GM12878 (cell line): ENCODE results near the gene LDLRAD4. TPM values are rescaled to one million over a fixed set of nuclear protein-coding genes. Genes with fewer than 3 reads are reported as not detected.

Experiments
- ATAC-seq: fragments of 200-7000 bp; cut with Tn5 transposase; 3 replicates; pipeline ENCODE4 v1.9.1; 2020; ENCODE audit warnings: mild to moderate bottlenecking, moderate library complexity
- BruUV-seq: library from RNA; stranded (reverse); fragments of 400-500 nt; replicated peaks from 2 replicates; lab custom pipeline; 2021; lab: Mats Ljungman, UMichigan
- CTCF ChIA-PET: fragments of 300-600 bp; sonication (Branson Sonifier 250); formaldehyde crosslinking; extraction: SDS; loops from one replicate; lab custom pipeline; 2021; ENCODE audit warnings: inconsistent platforms; lab: Yijun Ruan, JAX
- POLR2A ChIA-PET: fragments of 350-600 bp; formaldehyde crosslinking; extraction: SDS; loops from one replicate; lab custom pipeline; 2021; ENCODE audit warnings: inconsistent platforms; lab: Charles Lee
- RAD21 ChIA-PET: fragments of 300-600 bp; sonication (Branson Sonifier 250); formaldehyde crosslinking; loops from one replicate; lab custom pipeline; 2023; ENCODE audit warnings: antibody characterized with exemption; ENCODE audit not compliant: unreplicated experiment; lab: Charles Lee
- SMC1A ChIA-PET: fragments of 300-600 bp; sonication (Branson Sonifier 250); formaldehyde crosslinking; loops from one replicate; lab custom pipeline; 2023; ENCODE audit not compliant: unreplicated experiment, uncharacterized antibody; lab: Charles Lee
- DNase-seq: peaks from one replicate; pipeline ENCODE4 v3.0.0-alpha.2; 2011; ENCODE audit warnings: low read depth, low spot score
- FAIRE-seq: peaks from 3 replicates; lab custom pipeline; 2011; peaks lifted over from hg19 to GRCh38; lab: Jason Lieb, UNC
- H2AFZ ChIP-seq: 2 replicates; pipeline ENCODE4 v1.6.0; 2011; ENCODE audit warnings: low read depth, low read length, control low read depth; ENCODE audit not compliant: control insufficient read depth
- H3K27ac ChIP-seq: 2 replicates; pipeline ENCODE4 v1.5.1; 2011; ENCODE audit warnings: control low read depth; ENCODE audit not compliant: control insufficient read depth, insufficient read depth
- H3K27me3 ChIP-seq, 2 experiments: replicated peaks in 1 of 2; 2 replicates each; pipeline versions ENCODE4 v1.6.0 to v1.6.1; 2011; ENCODE audit warnings: low read length in 1 of 2; ENCODE audit not compliant: control insufficient read depth in 2 of 2, insufficient read depth in 2 of 2
- H3K36me3 ChIP-seq, 2 experiments: 2 replicates each; pipeline ENCODE4 v1.5.1; 2011; ENCODE audit warnings: low read length in 1 of 2; ENCODE audit not compliant: control insufficient read depth in 2 of 2, insufficient read depth in 2 of 2
- H3K4me1 ChIP-seq: 2 replicates; pipeline ENCODE4 v1.6.1; 2011; ENCODE audit warnings: mild to moderate bottlenecking, low read length, moderate library complexity, mixed read lengths; ENCODE audit not compliant: control insufficient read depth, insufficient read depth
- H3K4me2 ChIP-seq: 2 replicates; pipeline ENCODE4 v1.6.0; 2011; ENCODE audit warnings: control low read depth; ENCODE audit not compliant: control insufficient read depth, insufficient read depth
- H3K4me3 ChIP-seq: fragments of 200-600 bp; sonication (generic); 2 replicates; pipeline ENCODE4 v1.5.1; 2016
- H3K79me2 ChIP-seq: 2 replicates; pipeline ENCODE4 v1.6.0; 2011; ENCODE audit warnings: low read length; ENCODE audit not compliant: control insufficient read depth, insufficient read depth
- H3K9ac ChIP-seq: 2 replicates; pipeline ENCODE4 v1.8.0; 2011; ENCODE audit warnings: low read length, control low read depth, mixed read lengths; ENCODE audit not compliant: control insufficient read depth, insufficient read depth
- H3K9me3 ChIP-seq: replicated peaks from 3 replicates; pipeline ENCODE4 v1.5.1; 2011; ENCODE audit warnings: mild to moderate bottlenecking, low read length; ENCODE audit not compliant: control insufficient read depth, insufficient read depth
- H4K20me1 ChIP-seq: 2 replicates; pipeline ENCODE4 v1.6.0; 2011; ENCODE audit not compliant: control insufficient read depth, insufficient read depth
- BACH1 ChIP-seq: fragments of 450-650 bp; IDR thresholded peaks from 2 replicates; pipeline ENCODE4 v1.6.1; 2017; ENCODE audit warnings: mild to moderate bottlenecking, borderline replicate concordance
- CBX3 ChIP-seq: fragments of 200-600 bp; sonication (generic); IDR thresholded peaks from 2 replicates; pipeline ENCODE4 v1.6.1; 2016; ENCODE audit warnings: low read depth, borderline replicate concordance
- HCFC1 ChIP-seq: fragments of 150-350 bp; IDR thresholded peaks from 2 replicates; pipeline ENCODE4 v1.6.1; 2014; ENCODE audit warnings: low read length
- JUND ChIP-seq: IDR thresholded peaks from 2 replicates; pipeline ENCODE4 v1.6.1; 2012; ENCODE audit warnings: low read depth, mild to moderate bottlenecking, low read length, improper control_type of control experiment, moderate library complexity
- NR2C2 ChIP-seq: IDR thresholded peaks from 2 replicates; pipeline ENCODE4 v1.6.1; 2011; ENCODE audit warnings: borderline replicate concordance, low read depth; ENCODE audit not compliant: control insufficient read depth, insufficient read length
- NRF1 ChIP-seq: conservative IDR thresholded peaks from 2 replicates; pipeline ENCODE4 v1.6.1; 2011; ENCODE audit warnings: mild to moderate bottlenecking, low read depth, low read length, improper control_type of control experiment
- PAX5 ChIP-seq: IDR thresholded peaks from 2 replicates; pipeline ENCODE4 v1.6.1; 2011; ENCODE audit warnings: low read depth, low read length, borderline replicate concordance
- SIN3A ChIP-seq: IDR thresholded peaks from 2 replicates; pipeline ENCODE4 v1.6.1; 2012; ENCODE audit warnings: low read depth, low read length, improper control_type of control experiment
- TBL1XR1 ChIP-seq: IDR thresholded peaks from 2 replicates; pipeline ENCODE4 v1.6.1; 2012; ENCODE audit warnings: low read depth, low read length, improper control_type of control experiment
- ZZZ3 ChIP-seq: IDR thresholded peaks from 2 replicates; pipeline ENCODE4 v1.6.1; 2011; ENCODE audit warnings: low read depth; ENCODE audit not compliant: control insufficient read depth, insufficient read length
- WGBS: methylation state at CpG from one replicate; pipeline ENCODE4 v1.1.6; 2016; ENCODE audit warnings: low lambda C conversion rate; ENCODE audit not compliant: insufficient replicate concordance, insufficient coverage; ENCODE audit errors: missing lambda C conversion rate; 5-methylcytosine and 5-hydroxymethylcytosine counted together
- in situ Hi-C: fragments of 300-500 bp; cut with MboI; formaldehyde crosslinking; loops from 9 replicates; pipeline ENCODE4 v1.14.3; 2018; ENCODE audit warnings: mixed read lengths
- intact Hi-C: fragments of 100-400 bp; cut with micrococcal nuclease; formaldehyde crosslinking; loops from one replicate; pipeline ENCODE4 v1.14.2; 2022; ENCODE audit not compliant: unreplicated experiment
- polyA plus RNA-seq, 11 experiments: library from polyadenylated mRNA; depleted of rRNA in 4 of 11; unstranded in 6 of 11; stranded (reverse) in 5 of 11; fragments of >200 nt; fragmentation: Nextera tagmentation in 4 of 11; fragmentation: Illumina TruSeq in 1 of 11; extraction: Ambion mirVana in 4 of 11; extraction: Trizol in 1 of 11; gene quantifications; 1 replicate in 1 of 11; 2 replicates in 10 of 11; pipeline versions ENCODE4 v1.2.1 to v1.2.3, GENCODE V29; 2011 to 2016; ENCODE audit warnings: inconsistent platforms in 2 of 11, missing spikeins in 2 of 11, low read depth in 1 of 11
- total RNA-seq, 4 experiments: library from RNA; depleted of rRNA in 3 of 4; stranded (reverse); fragments of >200 nt in 3 of 4; fragmentation: Illumina TruSeq in 1 of 4; extraction: Trizol in 1 of 4; gene quantifications; 2 replicates each; pipeline versions ENCODE4 v1.2.1 to v1.2.3, GENCODE V29; 2013 to 2021
- TF ChIP-seq, protein P1 (sequence below): fragments of 450-650 bp; IDR thresholded peaks from 2 replicates; pipeline ENCODE4 v1.6.1; 2017; ENCODE audit warnings: mild to moderate bottlenecking, moderate library complexity
- TF ChIP-seq, protein P2 (sequence below): IDR thresholded peaks from 2 replicates; pipeline ENCODE4 v1.6.1; 2011; ENCODE audit warnings: borderline replicate concordance, low read depth, mild to moderate bottlenecking, moderate library complexity, low read length; ENCODE audit not compliant: insufficient read depth, poor library complexity, severe bottlenecking

LDLRAD4 gene
- total and polyA plus RNA-seq, 10 of the 15 experiments (the other 5 are each of a cell fraction or from before 2014, with no cell fraction given): 2.7 to 16.8 (median 11.2) TPM

- TF ChIP-seq, protein P1, sequence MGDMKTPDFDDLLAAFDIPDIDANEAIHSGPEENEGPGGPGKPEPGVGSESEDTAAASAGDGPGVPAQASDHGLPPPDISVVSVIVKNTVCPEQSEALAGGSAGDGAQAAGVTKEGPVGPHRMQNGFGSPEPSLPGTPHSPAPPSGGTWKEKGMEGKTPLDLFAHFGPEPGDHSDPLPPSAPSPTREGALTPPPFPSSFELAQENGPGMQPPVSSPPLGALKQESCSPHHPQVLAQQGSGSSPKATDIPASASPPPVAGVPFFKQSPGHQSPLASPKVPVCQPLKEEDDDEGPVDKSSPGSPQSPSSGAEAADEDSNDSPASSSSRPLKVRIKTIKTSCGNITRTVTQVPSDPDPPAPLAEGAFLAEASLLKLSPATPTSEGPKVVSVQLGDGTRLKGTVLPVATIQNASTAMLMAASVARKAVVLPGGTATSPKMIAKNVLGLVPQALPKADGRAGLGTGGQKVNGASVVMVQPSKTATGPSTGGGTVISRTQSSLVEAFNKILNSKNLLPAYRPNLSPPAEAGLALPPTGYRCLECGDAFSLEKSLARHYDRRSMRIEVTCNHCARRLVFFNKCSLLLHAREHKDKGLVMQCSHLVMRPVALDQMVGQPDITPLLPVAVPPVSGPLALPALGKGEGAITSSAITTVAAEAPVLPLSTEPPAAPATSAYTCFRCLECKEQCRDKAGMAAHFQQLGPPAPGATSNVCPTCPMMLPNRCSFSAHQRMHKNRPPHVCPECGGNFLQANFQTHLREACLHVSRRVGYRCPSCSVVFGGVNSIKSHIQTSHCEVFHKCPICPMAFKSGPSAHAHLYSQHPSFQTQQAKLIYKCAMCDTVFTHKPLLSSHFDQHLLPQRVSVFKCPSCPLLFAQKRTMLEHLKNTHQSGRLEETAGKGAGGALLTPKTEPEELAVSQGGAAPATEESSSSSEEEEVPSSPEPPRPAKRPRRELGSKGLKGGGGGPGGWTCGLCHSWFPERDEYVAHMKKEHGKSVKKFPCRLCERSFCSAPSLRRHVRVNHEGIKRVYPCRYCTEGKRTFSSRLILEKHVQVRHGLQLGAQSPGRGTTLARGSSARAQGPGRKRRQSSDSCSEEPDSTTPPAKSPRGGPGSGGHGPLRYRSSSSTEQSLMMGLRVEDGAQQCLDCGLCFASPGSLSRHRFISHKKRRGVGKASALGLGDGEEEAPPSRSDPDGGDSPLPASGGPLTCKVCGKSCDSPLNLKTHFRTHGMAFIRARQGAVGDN: no peak
- no peak for TF ChIP-seq JUND
Measured at GRCh38 chr18:13553449-13553848, 334.9 kb downstream of the LDLRAD4 start (continued).

DNA sequence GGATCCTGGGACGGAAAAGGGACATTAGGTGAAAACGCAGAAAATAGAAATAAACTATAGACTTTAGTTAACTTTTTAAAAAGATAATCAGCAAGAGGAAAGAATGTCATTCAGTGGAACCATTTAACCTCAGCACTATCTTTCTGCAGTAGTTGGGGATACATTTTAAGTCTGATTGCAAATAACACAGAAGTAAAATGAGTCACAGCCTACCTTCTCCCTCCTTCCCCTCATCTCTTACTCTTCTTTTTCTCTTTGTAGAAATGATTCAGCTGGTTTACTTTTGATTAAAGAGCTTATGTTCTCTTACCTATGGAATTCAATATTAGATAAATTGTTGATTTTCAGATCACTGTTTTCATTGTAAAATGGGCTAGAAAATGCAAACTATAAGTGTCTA lies 336.6 kb downstream of the LDLRAD4 start:
- WGBS: 39% methylated on average over 2 of the region's 2 CpGs
- Histone ChIP-seq H3K4me3 (no peak overlapping the region), H3K27ac (no peak overlapping the region), H2AFZ (no peak overlapping the region), H3K4me1 (peaks cover 5% of the 10 kb centered on the region), H3K9ac (no peak overlapping the region), H3K4me2 (no peak overlapping the region), H3K79me2 (no peaks in the 10 kb centered on the region), H3K27me3 (no peaks in the 10 kb centered on the region; a peak in 1 of 4 replicates), H4K20me1 (no peaks in the 10 kb centered on the region), H3K9me3 (no peaks in the 10 kb centered on the region), H3K36me3 (no peaks in the 10 kb centered on the region)
- ChIA-PET SMC1A (interaction anchor here (0.6 to 9.6 kb wide), 6 partner anchors 10 to 339 kb away, joined by 3 to 372 read pairs (median 7); no protein-coding TSS in a partner anchor), CTCF (interaction anchor here (0.9 to 9.5 kb wide), 5 partner anchors 53 to 339 kb away, joined by 3 to 337 read pairs (median 6); partner anchors contain the start of genes FAM210A and RNMT), RAD21 (interaction anchor here (0.6 to 9.6 kb wide), 5 partner anchors 14 to 339 kb away, joined by 3 to 337 read pairs (median 11); no protein-coding TSS in a partner anchor), POLR2A (interaction anchor here (0.9 to 1.2 kb wide), 2 partner anchors 32 to 74 kb away, joined by 3 read pairs; no protein-coding TSS in a partner anchor)
- DNase-seq: no peak
- no peak for ATAC-seq
- in situ Hi-C loops: loop anchor here (5.0 kb wide), 2 partner anchors 167 to 257 kb away; no protein-coding TSS in a partner anchor
- BruUV-seq: no TSS peak
- no peak for FAIRE-seq
- TF ChIP-seq NR2C2: no peak
- TF ChIP-seq NRF1: no peak
- TF ChIP-seq, protein P2, sequence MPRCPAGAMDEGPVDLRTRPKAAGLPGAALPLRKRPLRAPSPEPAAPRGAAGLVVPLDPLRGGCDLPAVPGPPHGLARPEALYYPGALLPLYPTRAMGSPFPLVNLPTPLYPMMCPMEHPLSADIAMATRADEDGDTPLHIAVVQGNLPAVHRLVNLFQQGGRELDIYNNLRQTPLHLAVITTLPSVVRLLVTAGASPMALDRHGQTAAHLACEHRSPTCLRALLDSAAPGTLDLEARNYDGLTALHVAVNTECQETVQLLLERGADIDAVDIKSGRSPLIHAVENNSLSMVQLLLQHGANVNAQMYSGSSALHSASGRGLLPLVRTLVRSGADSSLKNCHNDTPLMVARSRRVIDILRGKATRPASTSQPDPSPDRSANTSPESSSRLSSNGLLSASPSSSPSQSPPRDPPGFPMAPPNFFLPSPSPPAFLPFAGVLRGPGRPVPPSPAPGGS: no peak
- TF ChIP-seq PAX5: no peak
- TF ChIP-seq SIN3A: no peak
- no peak for TF ChIP-seq CBX3
- no peak for TF ChIP-seq HCFC1
- no peak for TF ChIP-seq ZZZ3
- TF ChIP-seq BACH1: no peak
- TF ChIP-seq TBL1XR1: no peak
- intact Hi-C loops: loop anchor here (5.0 kb wide), 1 partner anchor 257 kb away; no protein-coding TSS in a partner anchor
